NCI-H1417 treated with DMSO at 0.1 percent for 48 hours (cell line): ENCODE measurements around the gene OVOL1.
"Not testable (repeated sequence)": the region's sequence is repeated elsewhere in the genome, so short reads cannot be mapped to it uniquely, and the experiment has no call there.

Experiments used
- DNase-seq: peaks from one replicate; lab custom pipeline; 2025; lab: John Stamatoyannopoulos, UW

The OVOL1 gene

DNA sequence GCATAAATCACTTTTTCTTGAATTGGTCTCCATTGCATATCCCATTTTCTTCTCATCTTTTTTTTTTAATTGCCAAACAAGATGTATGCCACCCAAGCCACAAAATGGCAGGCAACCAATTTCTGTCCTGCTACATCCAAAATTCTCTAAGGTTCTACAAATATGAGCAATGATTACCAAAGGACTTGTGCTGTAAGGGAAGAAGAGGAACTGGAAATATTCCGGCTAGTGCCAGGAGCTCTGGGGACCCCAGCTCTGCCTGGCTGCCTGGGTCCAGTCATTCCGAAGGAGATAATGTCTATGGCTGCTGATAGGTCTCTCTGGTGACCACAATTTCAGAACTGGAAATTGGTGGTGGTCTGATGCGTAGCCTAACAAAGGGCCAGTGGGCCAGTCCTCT is 29.8 kb downstream of the OVOL1 start:
- no peak for DNase-seq

- DNase-seq: no peak
These were observed 30.5 kb downstream of the OVOL1 start for GRCh38 chr11:65817312-65817834.

- DNase-seq: peak; percentile 55
These were observed 31.2 kb downstream of the OVOL1 start for GRCh38 chr11:65817835-65818680.

- peak; percentile 66 for DNase-seq
These were observed 34.2 kb downstream of the OVOL1 start for GRCh38 chr11:65821107-65821506.

DNA sequence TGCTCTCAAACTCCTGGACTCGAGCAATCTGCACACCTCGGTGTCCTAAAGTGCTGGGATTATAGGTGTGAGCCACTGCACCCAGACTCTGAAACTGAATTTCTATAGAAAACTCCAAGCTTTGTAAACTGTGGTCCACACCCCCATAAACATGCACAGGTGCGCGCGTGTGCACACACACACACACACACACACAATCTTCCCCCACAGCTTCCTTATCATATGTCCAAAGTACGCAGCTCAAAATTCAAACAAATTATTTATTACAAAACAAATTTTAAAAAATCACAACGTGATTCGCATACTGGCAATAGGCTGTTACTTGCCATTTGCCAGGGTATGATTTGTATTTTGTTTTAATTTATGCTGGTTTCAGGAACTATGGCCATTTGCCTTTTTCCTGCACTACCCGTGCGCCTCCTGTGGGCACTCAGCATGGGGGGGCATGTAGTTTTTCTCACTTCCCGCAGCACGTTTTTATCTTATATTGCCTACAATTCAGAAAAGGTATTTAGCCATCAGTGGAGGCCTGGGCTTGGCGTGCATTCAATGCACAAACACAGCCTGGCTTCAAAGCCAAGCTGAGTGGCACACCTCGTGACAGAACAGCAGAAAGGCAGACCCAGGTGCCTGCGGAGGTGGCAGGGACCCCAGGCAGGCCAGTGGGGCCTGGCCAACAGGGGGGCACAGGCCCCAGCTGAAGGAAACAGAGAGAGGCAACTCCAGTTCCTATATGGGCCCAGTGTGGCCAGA is 36.1 kb downstream of the OVOL1 start:
- no peak for DNase-seq

GRCh38 chr11:65826984-65827735 is 40.3 kb downstream of the OVOL1 start:
- no peak for DNase-seq

DNA sequence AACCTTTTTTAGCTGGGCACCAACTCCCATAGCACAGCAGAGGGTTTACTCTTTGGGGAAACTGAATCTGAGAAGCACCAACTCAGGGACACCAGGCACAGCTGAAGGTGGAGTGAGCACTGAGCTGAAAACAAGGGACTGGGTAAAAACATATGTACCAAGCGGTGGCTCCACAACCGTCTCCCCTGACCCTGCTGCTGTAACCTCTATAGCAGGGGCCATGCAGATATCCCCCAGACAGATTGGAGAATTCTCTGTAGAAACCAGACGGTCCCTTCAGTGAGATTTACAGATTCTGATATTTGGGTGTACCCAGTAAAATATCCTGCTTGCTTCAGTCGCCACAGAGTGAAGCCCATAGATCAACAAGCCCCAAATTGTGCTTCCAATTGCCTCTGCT is 42.6 kb downstream of the OVOL1 start:
- no peak for DNase-seq

DNA sequence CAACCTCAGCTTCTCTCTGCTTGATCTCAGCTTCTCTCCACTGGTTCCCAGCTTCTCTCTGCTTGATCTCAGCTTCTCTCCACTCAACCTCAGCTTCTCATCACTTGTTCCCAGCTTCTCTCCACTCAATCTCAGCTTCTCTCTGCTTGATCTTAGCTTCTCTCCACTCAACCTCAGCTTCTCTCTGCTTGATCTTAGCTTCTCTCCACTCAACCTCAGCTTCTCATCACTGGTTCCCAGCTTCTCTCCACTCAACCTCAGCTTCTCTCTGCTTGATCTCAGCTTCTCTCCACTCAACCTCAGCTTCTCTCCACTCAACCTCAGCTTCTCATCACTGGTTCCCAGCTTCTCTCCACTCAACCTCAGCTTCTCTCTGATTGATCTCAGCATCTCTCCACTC is 45.4 kb downstream of the OVOL1 start:
- DNase-seq: not testable (repeated sequence)

DNA sequence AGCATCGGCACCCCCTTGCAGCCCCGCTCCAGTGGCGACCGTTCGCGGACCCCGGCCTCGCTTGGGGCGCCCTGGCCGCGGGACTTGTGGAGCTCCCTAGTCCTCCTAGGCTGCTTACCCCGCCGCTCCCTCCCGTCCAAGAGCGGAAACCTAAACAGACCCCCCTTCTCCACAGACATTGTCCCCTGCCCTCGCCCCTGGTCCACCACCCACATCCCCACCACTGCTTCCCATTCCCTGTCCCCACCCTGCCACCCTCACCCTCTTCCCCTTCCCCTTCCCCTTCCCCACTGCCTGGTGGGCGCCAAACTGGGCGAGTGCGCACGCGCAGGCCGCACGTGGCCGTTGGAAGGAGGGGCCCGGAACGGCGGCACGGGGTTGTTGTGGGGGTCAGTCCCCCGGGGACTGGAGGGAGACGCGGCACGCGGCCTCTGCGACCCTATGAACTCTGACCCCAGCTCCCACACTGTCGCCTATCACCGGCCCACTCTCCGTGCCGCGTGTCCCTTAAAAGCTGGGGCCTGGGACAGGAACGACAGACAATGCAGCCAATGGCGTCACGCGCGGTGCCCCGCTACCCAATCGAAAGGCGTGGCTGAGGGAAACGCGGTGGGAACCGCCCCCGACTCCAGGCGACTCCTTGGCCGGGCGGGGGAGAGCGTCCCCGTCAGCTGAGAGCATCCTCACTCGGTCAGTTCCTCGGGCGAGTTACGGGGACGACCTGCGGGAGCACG is 46.6 kb downstream of the OVOL1 start, which contains the start of gene SNX32:
Gene SNX32 (plus strand): TSS at position 667 of the 734 bp plus-strand sequence. CDS start 103 bp downstream, outside the sequence.
- peak; percentile 71 for DNase-seq

DNA sequence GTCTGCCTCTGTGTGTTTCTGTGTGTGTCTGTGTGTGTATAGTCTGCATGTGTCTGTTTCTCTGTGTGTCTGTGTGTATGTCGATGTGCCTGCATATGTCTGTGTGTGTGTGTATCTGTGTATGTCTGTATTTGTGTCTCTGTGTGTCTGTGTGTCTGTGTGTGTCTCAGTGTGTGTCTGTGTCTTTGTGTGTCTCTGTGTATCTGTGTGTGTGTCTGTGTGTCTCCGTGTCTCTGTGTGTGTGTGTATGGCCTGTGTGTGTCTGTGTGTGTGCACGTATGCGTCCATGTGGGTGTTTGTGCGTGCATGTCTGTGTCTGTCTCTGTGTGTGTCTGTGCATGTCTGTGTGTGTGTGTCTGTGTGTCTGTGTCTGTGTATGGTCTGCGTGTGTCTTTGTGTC is 47.3 kb downstream of the OVOL1 start:
- DNase-seq: no peak

DNA sequence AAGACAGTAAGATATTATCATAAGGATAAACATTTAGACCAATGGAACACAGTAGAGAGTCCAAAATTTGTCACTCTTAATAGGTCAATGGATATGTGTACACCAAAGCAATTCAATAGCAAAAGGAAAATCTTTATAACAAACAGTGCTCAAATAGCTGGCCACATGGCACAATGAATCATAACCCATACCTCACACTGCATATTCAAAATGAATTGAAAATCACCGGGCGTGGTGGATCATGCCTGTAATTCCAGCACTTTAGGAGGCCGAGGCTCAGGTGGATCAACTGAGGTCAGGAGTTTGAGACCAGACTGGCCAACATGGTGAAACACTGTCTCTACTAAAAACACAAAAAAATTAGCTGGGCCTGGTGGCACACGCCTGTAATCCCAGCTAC is 55.3 kb downstream of the OVOL1 start:
- no peak for DNase-seq

GRCh38 chr11:65843811-65844210 is 56.9 kb downstream of the OVOL1 start:
- no peak for DNase-seq

- DNase-seq: no peak
These were observed 57.5 kb downstream of the OVOL1 start for GRCh38 chr11:65844231-65844872.
